OCI-LY7 (cell line): Measurements from ENCODE around the gene ZNF528. TPM values are rescaled to one million over a fixed set of nuclear protein-coding genes. Genes with fewer than 3 reads are reported as not detected.

ENCODE experiments used
- BruUV-seq: library from RNA; stranded (reverse); fragments of 400-500 nt; replicated peaks from 2 replicates; lab custom pipeline; 2021; lab: Mats Ljungman, UMichigan
- CTCF ChIA-PET: fragments of 300-600 bp; sonication (Branson Sonifier 250); formaldehyde crosslinking; loops from one replicate; lab custom pipeline; 2022; ENCODE audit warnings: antibody characterized with exemption; ENCODE audit not compliant: unreplicated experiment; lab: Charles Lee
- POLR2A ChIA-PET: fragments of 300-600 bp; sonication (Branson Sonifier 250); formaldehyde crosslinking; loops from one replicate; lab custom pipeline; 2022; ENCODE audit warnings: antibody characterized with exemption; lab: Charles Lee
- DNase-seq: peaks from one replicate; pipeline ENCODE4 v3.0.0-alpha.2; 2015; ENCODE audit warnings: low spot score
- H2AFZ ChIP-seq: fragments of 200-600 bp; sonication (generic), shearing (Covaris generic); 2 replicates; pipeline ENCODE4 v1.6.1; 2014; ENCODE audit warnings: mild to moderate bottlenecking, antibody characterized with exemption, low read length, moderate library complexity
- H3K27ac ChIP-seq: fragments of 200-600 bp; sonication (generic); 2 replicates; pipeline ENCODE4 v1.5.1; 2014; ENCODE audit warnings: mixed run types, low read depth, mild to moderate bottlenecking, moderate library complexity, low read length, inconsistent platforms; ENCODE audit not compliant: poor library complexity, severe bottlenecking
- H3K36me3 ChIP-seq: fragments of 200-600 bp; sonication (generic); 2 replicates; pipeline ENCODE4 v1.6.1; 2014; ENCODE audit warnings: mild to moderate bottlenecking, antibody characterized with exemption, low read length, moderate library complexity, mixed read lengths; ENCODE audit not compliant: insufficient read depth
- H3K4me1 ChIP-seq: fragments of 200-600 bp; sonication (generic); 2 replicates; pipeline ENCODE4 v1.5.1; 2014; ENCODE audit warnings: mild to moderate bottlenecking, low read length; ENCODE audit not compliant: insufficient read depth, poor library complexity, severe bottlenecking
- H3K4me2 ChIP-seq: fragments of 200-600 bp; sonication (generic); 2 replicates; pipeline ENCODE4 v1.6.1; 2014; ENCODE audit warnings: mild to moderate bottlenecking, low read length
- H3K4me3 ChIP-seq: fragments of 200-600 bp; sonication (generic); 2 replicates; pipeline ENCODE4 v1.5.1; 2014; ENCODE audit warnings: mild to moderate bottlenecking, low read depth, low read length; ENCODE audit not compliant: poor library complexity, severe bottlenecking
- H3K79me2 ChIP-seq: fragments of 200-600 bp; sonication (generic); 2 replicates; pipeline ENCODE4 v1.6.1; 2016; ENCODE audit warnings: low read depth, mild to moderate bottlenecking, low read length, moderate library complexity, mixed read lengths; ENCODE audit not compliant: insufficient read depth
- H3K9me2 ChIP-seq: fragments of 200-600 bp; sonication (generic); 2 replicates; pipeline ENCODE4 v1.6.1; 2016; ENCODE audit warnings: mild to moderate bottlenecking, low read length, mixed read lengths; ENCODE audit not compliant: insufficient read depth
- H3K9me3 ChIP-seq: fragments of 200-600 bp; sonication (generic); 2 replicates; pipeline ENCODE4 v1.6.1; 2014; ENCODE audit warnings: mild to moderate bottlenecking, mixed run types, low read length, mixed read lengths
- H4K20me1 ChIP-seq: fragments of 200-600 bp; sonication (generic); 2 replicates; pipeline ENCODE4 v1.6.1; 2014; ENCODE audit warnings: mild to moderate bottlenecking, antibody characterized with exemption, low read length, moderate library complexity, mixed read lengths; ENCODE audit not compliant: insufficient read depth
- CTCF ChIP-seq: fragments of 200-600 bp; sonication (generic); conservative IDR thresholded peaks from 2 replicates; pipeline ENCODE4 v1.5.1; 2014; ENCODE audit warnings: mild to moderate bottlenecking, antibody characterized with exemption, low read length, moderate library complexity, mixed read lengths
- EZH2phosphoT487 ChIP-seq: fragments of 200-600 bp; sonication (generic); IDR thresholded peaks from 2 replicates; pipeline ENCODE4 v1.6.1; 2018; ENCODE audit warnings: low read depth, borderline replicate concordance, mild to moderate bottlenecking, mixed run types, antibody characterized with exemption, low read length, moderate library complexity, mixed read lengths
- intact Hi-C: fragments of 100-400 bp; cut with micrococcal nuclease; formaldehyde crosslinking; loops from one replicate; pipeline ENCODE4 v1.10.0; 2022; ENCODE audit not compliant: unreplicated experiment
- total RNA-seq, 2 experiments: library from RNA; depleted of rRNA in 1 of 2; stranded (reverse); fragments of >200 nt in 1 of 2; shearing (Covaris generic) in 1 of 2; gene quantifications; 2 replicates each; pipeline ENCODE4 v1.2.3, GENCODE V29; 2014 to 2022

The ZNF528 gene
- total RNA-seq, 2 experiments from 2014 or later = 0.27 TPM; not detected in 1

- Histone ChIP-seq H3K9me3 (no peaks in the 10 kb centered on the region), H3K9me2 (no peaks in the 10 kb centered on the region), H4K20me1 (no peaks in the 10 kb centered on the region), H3K79me2 (no peaks in the 10 kb centered on the region), H3K27ac (no peak overlapping the region), H3K4me1 (no peaks in the 10 kb centered on the region), H2AFZ (no peak overlapping the region), H3K4me3 (no peak overlapping the region), H3K36me3 (no peaks in the 10 kb centered on the region), H3K4me2 (no peak overlapping the region)
- DNase-seq = no peak
- TF ChIP-seq EZH2phosphoT487 (no peak), CTCF (peak; percentile 60)
- intact Hi-C loops = no loop called here
- CTCF ChIA-PET = no interaction called here
- no TSS peak for BruUV-seq
- POLR2A ChIA-PET = no interaction called here
Measured at GRCh38 chr19:52391135-52391534, 6.5 kb upstream of the ZNF528 start.

- Histone ChIP-seq H3K4me2 (no peak overlapping the region), H3K36me3 (no peaks in the 10 kb centered on the region), H3K27ac (no peak overlapping the region), H3K4me1 (no peaks in the 10 kb centered on the region), H4K20me1 (no peaks in the 10 kb centered on the region), H3K9me3 (no peaks in the 10 kb centered on the region), H3K4me3 (no peak overlapping the region), H3K79me2 (no peaks in the 10 kb centered on the region), H3K9me2 (no peaks in the 10 kb centered on the region), H2AFZ (no peak overlapping the region)
- ChIA-PET POLR2A (no interaction called here), CTCF (no interaction called here)
- no TSS peak for BruUV-seq
- no peak for DNase-seq
- TF ChIP-seq EZH2phosphoT487 (no peak), CTCF (no peak)
- intact Hi-C loops = no loop called here
Measured at GRCh38 chr19:52398081-52398441, 412 bp downstream of the ZNF528 start.

- CTCF ChIA-PET = no interaction called here
- H4K20me1 ChIP-seq = no peaks in the 10 kb centered on the region
- POLR2A ChIA-PET = no interaction called here
- intact Hi-C loops = no loop called here
- H3K36me3 ChIP-seq = no peaks in the 10 kb centered on the region
- DNase-seq = no peak
- no peak for TF ChIP-seq CTCF
- no TSS peak for BruUV-seq
- no peak overlapping the region for H3K4me3 ChIP-seq
- no peak overlapping the region for H3K27ac ChIP-seq
- H3K79me2 ChIP-seq = no peaks in the 10 kb centered on the region
- H3K9me2 ChIP-seq = no peaks in the 10 kb centered on the region
- no peaks in the 10 kb centered on the region for H3K9me3 ChIP-seq
- no peak overlapping the region for H3K4me2 ChIP-seq
- no peak overlapping the region for H2AFZ ChIP-seq
- no peaks in the 10 kb centered on the region for H3K4me1 ChIP-seq
Measured at GRCh38 chr19:52410276-52410675, 12.6 kb downstream of the ZNF528 start.
